Cardiac fibroblast (primary cell): ENCODE data around the gene DNAH9.

Source experiments
- DNase-seq, 2 donors: peaks; one replicate each; pipeline versions ENCODE4 v3.0.0 to v3.0.0-alpha.2; 2010; ENCODE audit warnings: low read depth in 2 of 2
- H3K4me3 ChIP-seq, 2 donors: replicated peaks in 1 of 2; 1 replicate in 1 of 2; 2 replicates in 1 of 2; pipeline ENCODE4 v1.5.1; 2011; ENCODE audit warnings: low read depth in 2 of 2, low read length in 2 of 2, mild to moderate bottlenecking in 2 of 2, moderate library complexity in 1 of 2
- TF ChIP-seq, protein P1 (sequence below): IDR thresholded peaks from one replicate; pipeline ENCODE4 v1.5.1; 2011; ENCODE audit warnings: low read depth, mild to moderate bottlenecking, low read length, inconsistent platforms

Gene DNAH9

GRCh38 chr17:11852231-11852630, 254.0 kb downstream of the DNAH9 start:
- DNase-seq: no peak
- TF ChIP-seq, protein P1, sequence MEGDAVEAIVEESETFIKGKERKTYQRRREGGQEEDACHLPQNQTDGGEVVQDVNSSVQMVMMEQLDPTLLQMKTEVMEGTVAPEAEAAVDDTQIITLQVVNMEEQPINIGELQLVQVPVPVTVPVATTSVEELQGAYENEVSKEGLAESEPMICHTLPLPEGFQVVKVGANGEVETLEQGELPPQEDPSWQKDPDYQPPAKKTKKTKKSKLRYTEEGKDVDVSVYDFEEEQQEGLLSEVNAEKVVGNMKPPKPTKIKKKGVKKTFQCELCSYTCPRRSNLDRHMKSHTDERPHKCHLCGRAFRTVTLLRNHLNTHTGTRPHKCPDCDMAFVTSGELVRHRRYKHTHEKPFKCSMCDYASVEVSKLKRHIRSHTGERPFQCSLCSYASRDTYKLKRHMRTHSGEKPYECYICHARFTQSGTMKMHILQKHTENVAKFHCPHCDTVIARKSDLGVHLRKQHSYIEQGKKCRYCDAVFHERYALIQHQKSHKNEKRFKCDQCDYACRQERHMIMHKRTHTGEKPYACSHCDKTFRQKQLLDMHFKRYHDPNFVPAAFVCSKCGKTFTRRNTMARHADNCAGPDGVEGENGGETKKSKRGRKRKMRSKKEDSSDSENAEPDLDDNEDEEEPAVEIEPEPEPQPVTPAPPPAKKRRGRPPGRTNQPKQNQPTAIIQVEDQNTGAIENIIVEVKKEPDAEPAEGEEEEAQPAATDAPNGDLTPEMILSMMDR: no peak
- no peak overlapping the region for H3K4me3 ChIP-seq

GRCh38 chr17:11852912-11853311, 254.6 kb downstream of the DNAH9 start:
- TF ChIP-seq, protein P1: no peak
- H3K4me3 ChIP-seq: no peak overlapping the region
- no peak for DNase-seq

DNA sequence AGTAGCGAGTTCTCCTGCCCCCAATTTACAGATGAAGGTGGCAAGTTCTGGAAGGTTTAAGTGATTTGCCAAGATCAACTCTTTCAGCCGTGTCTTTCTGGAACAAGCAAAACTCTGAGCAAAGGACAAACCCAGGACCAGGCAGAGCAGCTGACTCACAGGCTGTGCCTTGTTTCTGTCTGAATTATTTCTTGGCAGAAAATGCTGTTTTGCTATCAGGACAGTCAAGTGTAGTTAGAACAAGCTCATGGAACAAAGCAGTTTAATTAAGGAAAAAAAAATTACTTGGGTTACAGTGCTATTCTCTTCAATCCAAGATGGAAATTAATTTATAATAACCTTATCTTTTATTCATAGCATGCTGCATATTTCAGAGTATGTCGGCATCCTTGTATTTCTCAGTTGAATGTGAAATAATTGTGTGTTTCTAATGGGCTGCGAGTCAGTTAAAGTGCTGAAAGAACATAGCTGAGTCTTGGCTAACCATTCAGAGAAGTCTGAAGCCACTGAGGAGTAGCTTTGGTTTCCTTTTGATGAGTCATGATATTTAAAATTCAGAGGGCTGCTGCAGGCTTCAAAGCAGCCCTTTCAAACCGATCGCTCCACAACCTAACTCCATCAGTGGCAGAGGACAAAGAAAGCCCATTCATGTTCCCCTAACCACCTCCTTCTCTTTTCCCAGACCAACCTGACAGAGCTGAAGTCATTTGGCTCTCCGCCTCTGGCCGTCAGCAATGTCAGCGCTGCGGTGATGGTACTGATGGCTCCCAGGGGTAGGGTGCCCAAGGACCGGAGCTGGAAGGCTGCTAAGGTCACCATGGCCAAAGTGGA, 255.3 kb downstream of the DNAH9 start:
- TF ChIP-seq, protein P1: no peak
- no peak overlapping the region for H3K4me3 ChIP-seq
- peak in 1 of 2 donors; percentile 2 for DNase-seq

- no peak overlapping the region for H3K4me3 ChIP-seq
- DNase-seq: no peak
- TF ChIP-seq, protein P1: no peak
Observed at GRCh38 chr17:11855306-11855705, 257.0 kb downstream of the DNAH9 start.

GRCh38 chr17:11857006-11857405, 258.7 kb downstream of the DNAH9 start:
- TF ChIP-seq, protein P1: no peak
- H3K4me3 ChIP-seq: no peak overlapping the region
- no peak for DNase-seq

- no peak overlapping the region for H3K4me3 ChIP-seq
- TF ChIP-seq, protein P1: no peak
- no peak for DNase-seq
Observed at GRCh38 chr17:11869680-11870394, 271.6 kb downstream of the DNAH9 start.
